Liver (tissue), 9 donors: ENCODE measurements around the gene CNOT4. TPM values are rescaled to one million over a fixed set of nuclear protein-coding genes. Genes with fewer than 3 reads are reported as not detected.

Source experiments
- DNase-seq: peaks from one replicate; pipeline ENCODE4 v3.0.0-alpha.2; 2017; ENCODE audit warnings: low spot score
- H3K27ac ChIP-seq, 2 donors: one replicate each; pipeline ENCODE4 v1.7.0; 2013; ENCODE audit warnings: inconsistent platforms in 2 of 2, low read length in 2 of 2, control low read depth in 1 of 2, low read depth in 1 of 2, mild to moderate bottlenecking in 1 of 2
- H3K27me3 ChIP-seq, 4 donors: one replicate each; pipeline versions ENCODE4 v1.6.1 to v1.7.0; 2013; ENCODE audit warnings: low read length in 3 of 4, inconsistent platforms in 1 of 4, mild to moderate bottlenecking in 1 of 4, moderate library complexity in 1 of 4; ENCODE audit not compliant: control insufficient read depth in 4 of 4, insufficient read depth in 4 of 4
- H3K36me3 ChIP-seq, 4 donors: one replicate each; pipeline versions ENCODE4 v1.6.1 to v1.7.0; 2013; ENCODE audit warnings: low read length in 3 of 4, mild to moderate bottlenecking in 3 of 4, low read depth in 1 of 4, moderate library complexity in 1 of 4; ENCODE audit not compliant: control insufficient read depth in 4 of 4, insufficient read depth in 3 of 4
- H3K4me1 ChIP-seq, 4 donors: one replicate each; pipeline versions ENCODE4 v1.6.1 to v1.7.0; 2013; ENCODE audit warnings: low read length in 3 of 4, mild to moderate bottlenecking in 3 of 4, moderate library complexity in 1 of 4; ENCODE audit not compliant: control insufficient read depth in 4 of 4, insufficient read depth in 4 of 4
- H3K4me3 ChIP-seq, 3 donors: one replicate each; pipeline versions ENCODE4 v1.6.1 to v1.7.0; 2013; ENCODE audit warnings: low read length in 3 of 3, control low read depth in 1 of 3, low read depth in 1 of 3, mild to moderate bottlenecking in 1 of 3
- H3K9ac ChIP-seq, 2 donors: one replicate each; pipeline ENCODE4 v1.7.0; 2013; ENCODE audit warnings: low read length in 2 of 2, mild to moderate bottlenecking in 2 of 2, moderate library complexity in 2 of 2, control low read depth in 1 of 2, low read depth in 1 of 2
- H3K9me3 ChIP-seq, 4 donors: one replicate each; pipeline versions ENCODE4 v1.6.1 to v1.7.0; 2013; ENCODE audit warnings: low read length in 3 of 4; ENCODE audit not compliant: control insufficient read depth in 4 of 4
- ATF3 ChIP-seq: IDR thresholded peaks from 2 replicates; pipeline ENCODE4 v1.6.1; 2016; ENCODE audit warnings: antibody characterized with exemption
- EGR1 ChIP-seq, 2 donors: IDR thresholded peaks; 2 replicates each; pipeline ENCODE4 v1.6.1; 2016 to 2018; ENCODE audit warnings: antibody characterized with exemption in 2 of 2, low read depth in 2 of 2
- FOXA1 ChIP-seq: IDR thresholded peaks from 2 replicates; pipeline ENCODE4 v1.6.1; 2016; ENCODE audit warnings: antibody characterized with exemption
- FOXA2 ChIP-seq: IDR thresholded peaks from 2 replicates; pipeline ENCODE4 v1.6.1; 2016; ENCODE audit warnings: antibody characterized with exemption
- GABPA ChIP-seq, 2 donors: IDR thresholded peaks in 1 of 2; conservative IDR thresholded peaks in 1 of 2; 2 replicates each; pipeline ENCODE4 v1.6.1; 2016; ENCODE audit warnings: antibody characterized with exemption in 2 of 2, mild to moderate bottlenecking in 1 of 2, moderate library complexity in 1 of 2
- HNF4A ChIP-seq, 2 donors: conservative IDR thresholded peaks; 2 replicates each; pipeline ENCODE4 v1.6.1; 2016; ENCODE audit warnings: antibody characterized with exemption in 2 of 2, mild to moderate bottlenecking in 2 of 2
- HNF4G ChIP-seq: IDR thresholded peaks from 2 replicates; pipeline ENCODE4 v1.6.1; 2016; ENCODE audit warnings: antibody characterized with exemption
- JUND ChIP-seq, 2 donors: IDR thresholded peaks; 2 replicates each; pipeline ENCODE4 v1.6.1; 2016; ENCODE audit warnings: antibody characterized with exemption in 2 of 2
- MAX ChIP-seq: IDR thresholded peaks from 2 replicates; pipeline ENCODE4 v1.6.1; 2016; ENCODE audit warnings: antibody characterized with exemption
- NR2F2 ChIP-seq: IDR thresholded peaks from 2 replicates; pipeline ENCODE4 v1.6.1; 2016; ENCODE audit warnings: antibody characterized with exemption
- RAD21 ChIP-seq, 2 donors: IDR thresholded peaks; 2 replicates each; pipeline ENCODE4 v1.6.1; 2016; ENCODE audit warnings: antibody characterized with exemption in 2 of 2, mild to moderate bottlenecking in 2 of 2
- REST ChIP-seq: IDR thresholded peaks from 2 replicates; pipeline ENCODE4 v1.6.1; 2016; ENCODE audit warnings: antibody characterized with exemption, mild to moderate bottlenecking
- RXRA ChIP-seq, 2 donors: IDR thresholded peaks; 2 replicates each; pipeline ENCODE4 v1.6.1; 2017 to 2018; ENCODE audit warnings: antibody characterized with exemption in 2 of 2, mild to moderate bottlenecking in 1 of 2
- SP1 ChIP-seq: IDR thresholded peaks from 2 replicates; pipeline ENCODE4 v1.6.1; 2018; ENCODE audit warnings: antibody characterized with exemption, mild to moderate bottlenecking
- TAF1 ChIP-seq: conservative IDR thresholded peaks from 2 replicates; pipeline ENCODE4 v1.6.1; 2016; ENCODE audit warnings: antibody characterized with exemption, mild to moderate bottlenecking
- YY1 ChIP-seq: IDR thresholded peaks from 2 replicates; pipeline ENCODE4 v1.6.1; 2016; ENCODE audit warnings: antibody characterized with exemption, mild to moderate bottlenecking
- ZBTB33 ChIP-seq: IDR thresholded peaks from 2 replicates; pipeline ENCODE4 v1.6.1; 2016; ENCODE audit warnings: antibody characterized with exemption
- WGBS: extraction: QIAGEN DNeasy Blood & Tissue Kit; methylation state at CpG from one replicate; pipeline ENCODE4 v1.1.7; 2013; 5-methylcytosine and 5-hydroxymethylcytosine counted together
- polyA plus RNA-seq, 2 donors: library from polyadenylated mRNA; stranded (reverse) in 1 of 2; unstranded in 1 of 2; fragments of 200-250 nt in 1 of 2; fragments of >200 nt in 1 of 2; fragmentation: Nextera tagmentation in 1 of 2; extraction: Ambion mirVana in 1 of 2; gene quantifications; one replicate each; pipeline versions ENCODE4 v1.2.1 to v1.2.3, GENCODE V29; 2013 to 2015
- total RNA-seq, 2 donors: library from RNA; depleted of rRNA; stranded (reverse); fragments of >200 nt; gene quantifications; one replicate each; pipeline ENCODE4 v1.2.3, GENCODE V29; 2014
- donor health status: healthy.
- donor health status: healthy.
- donor health status: healthy.
- donor health status: healthy.
- donor health status: healthy.

Gene CNOT4
- total and polyA plus RNA-seq, 4 donors, result 3.7 to 11.1 (median 8.6) TPM

GRCh38 chr7:135489791-135490190, 20.1 kb downstream of the CNOT4 start (continued):
- TF ChIP-seq ZBTB33, result no peak
- TF ChIP-seq RAD21 (IDR thresholded peaks at IDR 0.05), result no peak
- TF ChIP-seq NR2F2, result no peak
- TF ChIP-seq FOXA2, result no peak
- TF ChIP-seq YY1, result no peak

- Histone ChIP-seq H3K4me3 (no peak overlapping the region), H3K36me3 (no peaks in the 10 kb centered on the region), H3K27me3 (no peaks in the 10 kb centered on the region), H3K27ac (no peak overlapping the region), H3K4me1 (no peaks in the 10 kb centered on the region), H3K9ac (no peak overlapping the region), H3K9me3 (no peaks in the 10 kb centered on the region)
- WGBS, result 90% methylated on average over 3 of the region's 3 CpGs
- DNase-seq, result no peak
- no peak for TF ChIP-seq NR2F2
- TF ChIP-seq ZBTB33, result no peak
- TF ChIP-seq REST, result no peak
- TF ChIP-seq YY1, result no peak
- TF ChIP-seq ATF3, result no peak
- TF ChIP-seq HNF4A (conservative IDR thresholded peaks at IDR 0.05), result no peak
- TF ChIP-seq RXRA (IDR thresholded peaks at IDR 0.05), result no peak
- no peak for TF ChIP-seq TAF1
- no peak for TF ChIP-seq FOXA2
- TF ChIP-seq JUND (IDR thresholded peaks at IDR 0.05), result no peak
- TF ChIP-seq SP1, result no peak
- TF ChIP-seq MAX, result no peak
- TF ChIP-seq GABPA (IDR thresholded peaks at IDR 0.05 in 1 of 2, conservative IDR thresholded peaks at IDR 0.05 in 1 of 2), result no peak
- no peak for TF ChIP-seq FOXA1
- TF ChIP-seq EGR1 (IDR thresholded peaks at IDR 0.05; ENCODE audit: low read depth in 2 of 2), result no peak
- no peak for TF ChIP-seq RAD21 (IDR thresholded peaks at IDR 0.05)
- no peak for TF ChIP-seq HNF4G
These were observed 23.5 kb downstream of the CNOT4 start for GRCh38 chr7:135486261-135486920.
